K562 (cell line): ENCODE data around the gene UBE2I. TPM values are rescaled to one million over a fixed set of nuclear protein-coding genes. Genes with fewer than 3 reads are reported as not detected.

Experiments
- BRD4 ChIP-seq: fragments of 200-600 bp; sonication (generic); IDR thresholded peaks from 2 replicates; pipeline ENCODE4 v1.6.1; 2017; ENCODE audit warnings: inconsistent platforms
- ELF1 ChIP-seq: fragments of 200-800 bp; sonication (Bioruptor generic); IDR thresholded peaks from 2 replicates; pipeline ENCODE4 v1.6.1; 2016; ENCODE audit warnings: missing genetic modification characterization, missing compliant biosample characterization
- MAFG ChIP-seq: fragments of 450-650 bp; conservative IDR thresholded peaks from 2 replicates; pipeline ENCODE4 v1.6.1; 2016; ENCODE audit warnings: missing genetic modification characterization, missing compliant biosample characterization
- MAZ ChIP-seq, 2 experiments: fragments of 450-650 bp in 1 of 2; sonication (generic) in 1 of 2; formaldehyde crosslinking; IDR thresholded peaks in 1 of 2; conservative IDR thresholded peaks in 1 of 2; 2 replicates each; pipeline versions ENCODE4 v1.4.0 to v1.5.0; 2020; ENCODE audit warnings: mild to moderate bottlenecking in 1 of 2, missing genetic modification reagents in 1 of 2
- MYNN ChIP-seq, 2 experiments: sonication (generic); formaldehyde crosslinking in 1 of 2; IDR thresholded peaks; 2 replicates each; pipeline versions ENCODE4 v1.5.0 to v1.6.1; 2016 to 2020; ENCODE audit warnings: antibody characterized with exemption in 1 of 2, missing genetic modification reagents in 1 of 2
- NCOA1 ChIP-seq: fragments of 450-650 bp; IDR thresholded peaks from 2 replicates; pipeline ENCODE4 v1.6.1; 2016; ENCODE audit warnings: low read depth
- NFE2 ChIP-seq: IDR thresholded peaks from 2 replicates; pipeline ENCODE4 v1.6.1; 2014; ENCODE audit warnings: antibody characterized with exemption, low read depth
- NFIC ChIP-seq: fragments of 450-650 bp; IDR thresholded peaks from 2 replicates; pipeline ENCODE4 v1.6.1; 2017; ENCODE audit warnings: mild to moderate bottlenecking, inconsistent platforms
- NRF1 ChIP-seq, 2 experiments: fragments of 450-650 bp; IDR thresholded peaks in 1 of 2; conservative IDR thresholded peaks in 1 of 2; 2 replicates each; pipeline ENCODE4 v1.6.1; 2014; ENCODE audit warnings: mild to moderate bottlenecking in 2 of 2
- SOX6 ChIP-seq: fragments of 450-650 bp; IDR thresholded peaks from 2 replicates; pipeline ENCODE4 v1.6.1; 2014; ENCODE audit warnings: mild to moderate bottlenecking
- THRAP3 ChIP-seq: fragments of 450-650 bp; IDR thresholded peaks from 2 replicates; pipeline ENCODE4 v1.6.1; 2016; ENCODE audit warnings: mild to moderate bottlenecking, inconsistent platforms, borderline replicate concordance
- ZNF584 ChIP-seq: fragments of 200-800 bp; sonication (Bioruptor generic); IDR thresholded peaks from 2 replicates; pipeline ENCODE4 v1.6.1; 2016; ENCODE audit warnings: low read depth, mild to moderate bottlenecking, missing genetic modification characterization, missing compliant biosample characterization
- ZNF766 ChIP-seq: fragments of 200-800 bp; sonication (Bioruptor generic); conservative IDR thresholded peaks from 2 replicates; pipeline ENCODE4 v1.6.1; 2016; ENCODE audit warnings: missing genetic modification characterization, missing compliant biosample characterization
- polyA plus RNA-seq, 8 experiments: library from polyadenylated mRNA; depleted of rRNA in 4 of 8; stranded (reverse) in 5 of 8; unstranded in 3 of 8; fragments of >200 nt; fragmentation: Nextera tagmentation in 2 of 8; fragmentation: Illumina TruSeq in 1 of 8; extraction: Ambion mirVana in 2 of 8; extraction: Trizol in 1 of 8; gene quantifications; 2 replicates each; pipeline versions ENCODE4 v1.2.1 to v1.2.3, GENCODE V29; 2011 to 2014; ENCODE audit warnings: inconsistent platforms in 1 of 8, missing spikeins in 1 of 8
- total RNA-seq, 7 experiments: library from RNA; depleted of rRNA in 6 of 7; stranded (reverse); fragments of >200 nt in 6 of 7; fragmentation: Illumina TruSeq in 2 of 7; extraction: Trizol in 2 of 7; gene quantifications; 2 replicates each; pipeline versions ENCODE4 v1.2.1 to v1.2.3, GENCODE V29; 2011 to 2021; ENCODE audit warnings: low replicate concordance in 1 of 7
- TF ChIP-seq, protein P1 (sequence below): fragments of 250-450 bp; sonication (Bioruptor Pico); IDR thresholded peaks from 2 replicates; pipeline ENCODE4 v1.5.0; 2020; ENCODE audit warnings: mild to moderate bottlenecking
- TF ChIP-seq, protein P2 (sequence below): sonication (generic); formaldehyde crosslinking; IDR thresholded peaks from 2 replicates; pipeline ENCODE4 v1.8.0; 2023; ENCODE audit warnings: mild to moderate bottlenecking, missing genetic modification reagents
- TF ChIP-seq, protein P3 (sequence below), 2 experiments: fragments of 450-650 bp in 1 of 2; sonication (generic) in 1 of 2; formaldehyde crosslinking in 1 of 2; IDR thresholded peaks in 1 of 2; conservative IDR thresholded peaks in 1 of 2; 2 replicates each; pipeline versions ENCODE4 v1.6.1 to v1.8.1; 2016 to 2023; ENCODE audit warnings: mild to moderate bottlenecking in 2 of 2, moderate library complexity in 2 of 2, inconsistent platforms in 1 of 2, missing genetic modification reagents in 1 of 2
- TF ChIP-seq, protein P4 (sequence below): sonication (generic); formaldehyde crosslinking; IDR thresholded peaks from 2 replicates; pipeline ENCODE4 v1.9.0; 2022; ENCODE audit warnings: mild to moderate bottlenecking, missing genetic modification reagents
- TF ChIP-seq, protein P5 (sequence below), 2 experiments: fragments of 450-650 bp; conservative IDR thresholded peaks; 2 replicates each; pipeline ENCODE4 v1.6.1; 2017; ENCODE audit warnings: mild to moderate bottlenecking in 2 of 2, moderate library complexity in 2 of 2

UBE2I gene
- total and polyA plus RNA-seq, 9 of the 15 experiments (the other 6 are each of a cell fraction or from before 2014, with no cell fraction given), result 36.6 to 254 (median 104) TPM

DNA sequence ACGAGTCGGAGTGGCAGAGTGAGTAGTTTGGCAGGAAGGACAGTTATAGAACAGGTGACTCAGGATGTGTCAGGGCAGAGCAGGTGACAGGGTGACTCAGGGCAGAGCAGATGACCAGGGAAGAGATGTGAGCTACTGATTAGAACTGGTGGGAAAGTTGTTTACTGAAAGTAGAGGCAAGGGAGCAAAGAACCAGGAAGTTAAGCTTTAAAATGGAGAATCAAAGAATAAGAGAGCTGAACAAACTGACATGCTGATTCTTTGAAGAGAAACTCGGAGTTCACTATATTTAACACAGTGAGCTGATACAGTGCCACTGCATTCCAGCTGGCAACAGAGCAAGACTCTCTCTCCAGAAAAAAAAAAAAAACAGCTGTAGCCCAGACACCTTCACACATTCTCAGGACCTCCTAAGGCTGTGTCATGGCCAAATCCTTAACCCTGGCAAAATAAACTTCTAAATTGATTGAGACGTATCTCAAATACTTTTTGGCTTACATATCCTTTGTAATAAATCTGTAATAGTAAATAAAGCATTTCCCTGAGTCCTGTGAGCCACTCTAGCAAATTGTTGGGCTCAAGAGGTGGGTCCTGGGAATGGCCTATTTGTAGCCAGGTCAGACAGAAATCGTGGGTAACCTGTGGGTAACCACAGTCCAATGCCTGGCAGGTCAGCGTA, 12.3 kb upstream of the UBE2I start (continued):
- TF ChIP-seq, protein P1, sequence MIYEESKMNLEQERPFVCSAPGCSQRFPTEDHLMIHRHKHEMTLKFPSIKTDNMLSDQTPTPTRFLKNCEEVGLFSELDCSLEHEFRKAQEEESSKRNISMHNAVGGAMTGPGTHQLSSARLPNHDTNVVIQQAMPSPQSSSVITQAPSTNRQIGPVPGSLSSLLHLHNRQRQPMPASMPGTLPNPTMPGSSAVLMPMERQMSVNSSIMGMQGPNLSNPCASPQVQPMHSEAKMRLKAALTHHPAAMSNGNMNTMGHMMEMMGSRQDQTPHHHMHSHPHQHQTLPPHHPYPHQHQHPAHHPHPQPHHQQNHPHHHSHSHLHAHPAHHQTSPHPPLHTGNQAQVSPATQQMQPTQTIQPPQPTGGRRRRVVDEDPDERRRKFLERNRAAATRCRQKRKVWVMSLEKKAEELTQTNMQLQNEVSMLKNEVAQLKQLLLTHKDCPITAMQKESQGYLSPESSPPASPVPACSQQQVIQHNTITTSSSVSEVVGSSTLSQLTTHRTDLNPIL, result no peak
- TF ChIP-seq SOX6, result peak; percentile 69
- TF ChIP-seq, protein P2, sequence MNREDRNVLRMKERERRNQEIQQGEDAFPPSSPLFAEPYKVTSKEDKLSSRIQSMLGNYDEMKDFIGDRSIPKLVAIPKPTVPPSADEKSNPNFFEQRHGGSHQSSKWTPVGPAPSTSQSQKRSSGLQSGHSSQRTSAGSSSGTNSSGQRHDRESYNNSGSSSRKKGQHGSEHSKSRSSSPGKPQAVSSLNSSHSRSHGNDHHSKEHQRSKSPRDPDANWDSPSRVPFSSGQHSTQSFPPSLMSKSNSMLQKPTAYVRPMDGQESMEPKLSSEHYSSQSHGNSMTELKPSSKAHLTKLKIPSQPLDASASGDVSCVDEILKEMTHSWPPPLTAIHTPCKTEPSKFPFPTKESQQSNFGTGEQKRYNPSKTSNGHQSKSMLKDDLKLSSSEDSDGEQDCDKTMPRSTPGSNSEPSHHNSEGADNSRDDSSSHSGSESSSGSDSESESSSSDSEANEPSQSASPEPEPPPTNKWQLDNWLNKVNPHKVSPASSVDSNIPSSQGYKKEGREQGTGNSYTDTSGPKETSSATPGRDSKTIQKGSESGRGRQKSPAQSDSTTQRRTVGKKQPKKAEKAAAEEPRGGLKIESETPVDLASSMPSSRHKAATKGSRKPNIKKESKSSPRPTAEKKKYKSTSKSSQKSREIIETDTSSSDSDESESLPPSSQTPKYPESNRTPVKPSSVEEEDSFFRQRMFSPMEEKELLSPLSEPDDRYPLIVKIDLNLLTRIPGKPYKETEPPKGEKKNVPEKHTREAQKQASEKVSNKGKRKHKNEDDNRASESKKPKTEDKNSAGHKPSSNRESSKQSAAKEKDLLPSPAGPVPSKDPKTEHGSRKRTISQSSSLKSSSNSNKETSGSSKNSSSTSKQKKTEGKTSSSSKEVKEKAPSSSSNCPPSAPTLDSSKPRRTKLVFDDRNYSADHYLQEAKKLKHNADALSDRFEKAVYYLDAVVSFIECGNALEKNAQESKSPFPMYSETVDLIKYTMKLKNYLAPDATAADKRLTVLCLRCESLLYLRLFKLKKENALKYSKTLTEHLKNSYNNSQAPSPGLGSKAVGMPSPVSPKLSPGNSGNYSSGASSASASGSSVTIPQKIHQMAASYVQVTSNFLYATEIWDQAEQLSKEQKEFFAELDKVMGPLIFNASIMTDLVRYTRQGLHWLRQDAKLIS (CRISPR knock-in tag), result no peak
- peak; percentile 62; the same call in 1 of the 2 replicates for TF ChIP-seq ZNF766
- peak; percentile 83 for TF ChIP-seq NFE2
- TF ChIP-seq ZNF584 (CRISPR knock-in tag), result peak; percentile 83; the same call in 1 of the 2 replicates
- TF ChIP-seq NFIC, result no peak
- TF ChIP-seq, protein P3, sequence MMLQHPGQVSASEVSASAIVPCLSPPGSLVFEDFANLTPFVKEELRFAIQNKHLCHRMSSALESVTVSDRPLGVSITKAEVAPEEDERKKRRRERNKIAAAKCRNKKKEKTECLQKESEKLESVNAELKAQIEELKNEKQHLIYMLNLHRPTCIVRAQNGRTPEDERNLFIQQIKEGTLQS (IDR thresholded peaks at IDR 0.05), result peak; percentile 96
- TF ChIP-seq, protein P3 (CRISPR knock-in tag; conservative IDR thresholded peaks at IDR 0.05), result peak; percentile 78
- no peak for TF ChIP-seq THRAP3
- no peak for TF ChIP-seq BRD4
- TF ChIP-seq ELF1 (tag), result peak; percentile 82
- 0 out of 4 replicates have a peak, but pooled peaks of 1 of the 2 experiments have one; percentile 43 for TF ChIP-seq MAZ (CRISPR knock-in tag; conservative IDR thresholded peaks at IDR 0.05 in 1 of 2, IDR thresholded peaks at IDR 0.05 in 1 of 2)
- TF ChIP-seq, protein P4, sequence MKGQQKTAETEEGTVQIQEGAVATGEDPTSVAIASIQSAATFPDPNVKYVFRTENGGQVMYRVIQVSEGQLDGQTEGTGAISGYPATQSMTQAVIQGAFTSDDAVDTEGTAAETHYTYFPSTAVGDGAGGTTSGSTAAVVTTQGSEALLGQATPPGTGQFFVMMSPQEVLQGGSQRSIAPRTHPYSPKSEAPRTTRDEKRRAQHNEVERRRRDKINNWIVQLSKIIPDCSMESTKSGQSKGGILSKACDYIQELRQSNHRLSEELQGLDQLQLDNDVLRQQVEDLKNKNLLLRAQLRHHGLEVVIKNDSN (CRISPR knock-in tag), result peak; percentile 48; the same call in 1 of the 2 replicates
- peak; percentile 65; the same call in 1 of the 2 replicates for TF ChIP-seq MYNN (IDR thresholded peaks at IDR 0.05)
- no peak for TF ChIP-seq MYNN (CRISPR knock-in tag; IDR thresholded peaks at IDR 0.05)
- TF ChIP-seq, protein P5, sequence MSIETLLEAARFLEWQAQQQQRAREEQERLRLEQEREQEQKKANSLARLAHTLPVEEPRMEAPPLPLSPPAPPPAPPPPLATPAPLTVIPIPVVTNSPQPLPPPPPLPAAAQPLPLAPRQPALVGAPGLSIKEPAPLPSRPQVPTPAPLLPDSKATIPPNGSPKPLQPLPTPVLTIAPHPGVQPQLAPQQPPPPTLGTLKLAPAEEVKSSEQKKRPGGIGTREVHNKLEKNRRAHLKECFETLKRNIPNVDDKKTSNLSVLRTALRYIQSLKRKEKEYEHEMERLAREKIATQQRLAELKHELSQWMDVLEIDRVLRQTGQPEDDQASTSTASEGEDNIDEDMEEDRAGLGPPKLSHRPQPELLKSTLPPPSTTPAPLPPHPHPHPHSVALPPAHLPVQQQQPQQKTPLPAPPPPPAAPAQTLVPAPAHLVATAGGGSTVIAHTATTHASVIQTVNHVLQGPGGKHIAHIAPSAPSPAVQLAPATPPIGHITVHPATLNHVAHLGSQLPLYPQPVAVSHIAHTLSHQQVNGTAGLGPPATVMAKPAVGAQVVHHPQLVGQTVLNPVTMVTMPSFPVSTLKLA (conservative IDR thresholded peaks at IDR 0.05), result 0 out of 4 replicates have a peak, but pooled peaks of 1 of the 2 experiments have one; percentile 23
- peak; percentile 86 for TF ChIP-seq NCOA1
- TF ChIP-seq MAFG, result peak; percentile 45; the same call in 1 of the 2 replicates
- peak; percentile 27 to 40; a peak in 3 of 4 replicates for TF ChIP-seq NRF1 (conservative IDR thresholded peaks at IDR 0.05 in 1 of 2, IDR thresholded peaks at IDR 0.05 in 1 of 2)
